Tibial nerve (tissue), 3 donors: ENCODE measurements around the gene BIRC6.

ENCODE experiments used
- CTCF ChIP-seq, 5 experiments: fragments of 200-600 bp in 3 of 5; fragments of 450-650 bp in 2 of 5; sonication (generic) in 3 of 5; IDR thresholded peaks; one replicate each; pipeline ENCODE4 v1.5.1; 2016 to 2019; ENCODE audit warnings: antibody characterized with exemption in 5 of 5, mild to moderate bottlenecking in 3 of 5, moderate library complexity in 2 of 5
- POLR2A ChIP-seq, 2 donors: fragments of 450-650 bp; IDR thresholded peaks; one replicate each; pipeline ENCODE4 v1.6.1; 2017; ENCODE audit warnings: antibody characterized with exemption in 2 of 2, mild to moderate bottlenecking in 2 of 2, moderate library complexity in 2 of 2

- TF ChIP-seq CTCF (IDR thresholded peaks at IDR 0.05) (no peak), POLR2A (IDR thresholded peaks at IDR 0.05) (no peak)
These were observed 206.1 kb downstream of the BIRC6 start for GRCh38 chr2:32562906-32563305.
